WTC11 (cell line): ENCODE measurements around the gene TMEM143. TPM values are rescaled to one million over a fixed set of nuclear protein-coding genes. Genes with fewer than 3 reads are reported as not detected.

ENCODE experiments used
- ATAC-seq: fragments of 200-7000 bp; cut with Tn5 transposase; 2 replicates; pipeline ENCODE4 v1.10.0; 2021; ENCODE audit warnings: mild to moderate bottlenecking, moderate library complexity
- CTCF ChIA-PET: fragments of 300-600 bp; sonication (Branson Sonifier 250); formaldehyde crosslinking; loops from one replicate; lab custom pipeline; 2021; ENCODE audit warnings: antibody characterized with exemption; lab: Charles Lee
- POLR2A ChIA-PET: fragments of 350-600 bp; sonication (Branson Sonifier 250); formaldehyde crosslinking; loops from one replicate; lab custom pipeline; 2021; ENCODE audit warnings: antibody characterized with exemption; lab: Charles Lee
- DNase-seq: peaks from one replicate; pipeline ENCODE4 v3.0.0; 2021; ENCODE audit warnings: low spot score
- H3K27ac Mint-ChIP-seq: 2 replicates; pipeline ENCODE4 v1.8.0; 2021; ENCODE audit warnings: mixed read lengths
- H3K27me3 Mint-ChIP-seq: 2 replicates; pipeline ENCODE4 v1.8.0; 2021; ENCODE audit warnings: low read depth, mild to moderate bottlenecking, moderate library complexity, mixed read lengths
- H3K36me3 Mint-ChIP-seq: 2 replicates; pipeline ENCODE4 v1.8.0; 2021; ENCODE audit warnings: mixed read lengths
- H3K4me1 Mint-ChIP-seq: 2 replicates; pipeline ENCODE4 v1.8.0; 2022; ENCODE audit warnings: mixed read lengths
- H3K4me3 Mint-ChIP-seq: 2 replicates; pipeline ENCODE4 v1.8.0; 2021; ENCODE audit warnings: mild to moderate bottlenecking, moderate library complexity, mixed read lengths
- H3K9me3 Mint-ChIP-seq: 2 replicates; pipeline ENCODE4 v1.8.0; 2021; ENCODE audit warnings: mixed read lengths
- FOXJ3 ChIP-seq: sonication (generic); formaldehyde crosslinking; IDR thresholded peaks from 2 replicates; pipeline ENCODE4 v1.9.0; 2021; ENCODE audit warnings: missing genetic modification reagents, mild to moderate bottlenecking, borderline replicate concordance
- HMGA2 ChIP-seq: fragments of 250-450 bp; sonication (Bioruptor Pico); IDR thresholded peaks from 2 replicates; pipeline ENCODE4 v1.4.0; 2021; ENCODE audit warnings: mild to moderate bottlenecking, moderate library complexity
- IRF2 ChIP-seq: sonication (generic); formaldehyde crosslinking; IDR thresholded peaks from 2 replicates; pipeline ENCODE4 v1.8.0; 2022; ENCODE audit warnings: low read depth, missing genetic modification reagents, borderline replicate concordance
- NFE2L1 ChIP-seq: sonication (generic); formaldehyde crosslinking; IDR thresholded peaks from 2 replicates; pipeline ENCODE4 v1.8.1; 2023; ENCODE audit warnings: missing genetic modification reagents
- NFYB ChIP-seq: sonication (generic); formaldehyde crosslinking; conservative IDR thresholded peaks from 2 replicates; pipeline ENCODE4 v1.8.0; 2022; ENCODE audit warnings: low read depth, missing genetic modification reagents
- RORB ChIP-seq: fragments of 250-450 bp; sonication (Bioruptor Pico); IDR thresholded peaks from 2 replicates; pipeline ENCODE4 v1.9.0; 2021; ENCODE audit warnings: mild to moderate bottlenecking
- SOX15 ChIP-seq: fragments of 250-450 bp; sonication (Bioruptor Pico); IDR thresholded peaks from 2 replicates; pipeline ENCODE4 v1.9.0; 2021; ENCODE audit warnings: mild to moderate bottlenecking
- TCF7 ChIP-seq: sonication (generic); formaldehyde crosslinking; IDR thresholded peaks from 2 replicates; pipeline ENCODE4 v1.8.0; 2022; ENCODE audit warnings: mild to moderate bottlenecking, low read depth, missing genetic modification reagents, moderate library complexity
- ZNF232 ChIP-seq: sonication (generic); formaldehyde crosslinking; IDR thresholded peaks from 2 replicates; pipeline ENCODE4 v1.8.0; 2022; ENCODE audit warnings: mild to moderate bottlenecking, missing genetic modification reagents
- ZNF317 ChIP-seq: sonication (generic); formaldehyde crosslinking; IDR thresholded peaks from 2 replicates; pipeline ENCODE4 v1.8.1; 2023; ENCODE audit warnings: low read depth, mild to moderate bottlenecking, moderate library complexity, missing genetic modification reagents, borderline replicate concordance
- total RNA-seq: library from RNA; stranded (reverse); gene quantifications from 3 replicates; pipeline ENCODE4 v1.2.3, GENCODE V29; 2021
- TF ChIP-seq, protein P1 (sequence below): fragments of 250-450 bp; sonication (Bioruptor Pico); IDR thresholded peaks from 2 replicates; pipeline ENCODE4 v2.1.2; 2022; ENCODE audit warnings: mild to moderate bottlenecking, moderate library complexity
- TF ChIP-seq, protein P2 (sequence below): fragments of 250-450 bp; sonication (Bioruptor Pico); IDR thresholded peaks from 2 replicates; pipeline ENCODE4 v1.9.0; 2021; ENCODE audit warnings: mild to moderate bottlenecking
- TF ChIP-seq, protein P3 (sequence below): sonication (generic); formaldehyde crosslinking; IDR thresholded peaks from 2 replicates; pipeline ENCODE4 v1.8.1; 2022; ENCODE audit warnings: mild to moderate bottlenecking, moderate library complexity, missing genetic modification reagents
- TF ChIP-seq, protein P4 (sequence below): sonication (generic); formaldehyde crosslinking; IDR thresholded peaks from 2 replicates; pipeline ENCODE4 v1.8.0; 2022; ENCODE audit warnings: missing genetic modification reagents
- TF ChIP-seq, protein P5 (sequence below): sonication (generic); formaldehyde crosslinking; IDR thresholded peaks from 2 replicates; pipeline ENCODE4 v1.8.1; 2023; ENCODE audit warnings: mild to moderate bottlenecking, missing genetic modification reagents
- TF ChIP-seq, protein P6 (sequence below): sonication (generic); formaldehyde crosslinking; IDR thresholded peaks from 2 replicates; pipeline ENCODE4 v1.8.0; 2022; ENCODE audit warnings: mild to moderate bottlenecking, missing genetic modification reagents

The TMEM143 gene
- total RNA-seq, 1 experiment from 2014 or later = 20.2 TPM

DNA sequence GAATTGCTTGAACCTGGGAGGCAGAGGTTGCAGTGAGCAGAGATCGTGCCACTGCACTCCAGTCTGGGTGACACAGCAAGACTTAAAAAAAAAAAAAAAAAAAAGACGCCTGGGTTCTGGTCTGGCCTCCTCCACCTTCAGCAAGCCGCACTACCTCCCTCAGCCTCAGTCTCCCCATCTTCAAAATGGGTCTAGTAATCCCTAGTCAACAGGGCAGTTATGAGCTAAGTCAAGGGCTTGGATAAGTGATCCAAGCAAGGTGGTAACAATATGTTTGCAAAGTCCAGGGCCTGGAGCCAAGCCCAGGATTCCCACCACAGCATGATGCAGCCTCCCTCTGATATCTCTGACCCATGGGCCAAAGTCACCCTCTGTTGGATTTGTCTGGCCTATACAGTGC is 23.2 kb upstream of the TMEM143 start:
- POLR2A ChIA-PET = no interaction called here
- Mint-ChIP-seq H3K4me3 (no peak overlapping the region), H3K27ac (no peak overlapping the region)

DNA sequence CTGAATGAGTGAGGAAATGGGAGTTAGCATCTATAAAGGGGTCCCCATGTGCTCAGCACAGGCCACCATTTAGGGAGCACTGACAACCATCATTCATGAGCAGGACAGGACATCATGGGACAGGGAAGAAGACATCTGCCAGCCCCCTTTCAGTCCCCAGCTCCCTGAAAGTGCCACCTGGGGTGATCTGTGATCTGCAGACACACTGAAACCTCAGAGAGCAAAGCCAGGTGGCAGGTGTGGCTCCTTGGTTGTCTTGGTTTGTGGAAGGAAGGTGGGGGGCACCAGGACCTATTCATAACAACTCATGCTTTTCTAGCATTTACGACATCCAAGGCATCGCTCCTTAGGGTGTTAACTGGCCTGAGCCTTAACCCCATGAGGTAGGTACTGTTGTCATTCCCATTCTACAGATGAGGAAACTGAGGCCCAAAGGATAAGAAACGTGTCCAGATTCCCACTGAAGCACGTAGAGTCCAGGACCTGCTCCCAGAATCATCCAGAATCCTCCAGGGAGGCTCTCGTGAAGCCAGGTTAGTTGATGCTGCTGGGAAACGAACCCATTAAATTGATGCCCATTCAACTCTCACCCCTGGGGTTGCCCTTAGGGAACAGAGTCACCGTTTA is 21.8 kb upstream of the TMEM143 start:
- no peak for TF ChIP-seq HMGA2 (CRISPR knock-in tag)
- TF ChIP-seq, protein P1, sequence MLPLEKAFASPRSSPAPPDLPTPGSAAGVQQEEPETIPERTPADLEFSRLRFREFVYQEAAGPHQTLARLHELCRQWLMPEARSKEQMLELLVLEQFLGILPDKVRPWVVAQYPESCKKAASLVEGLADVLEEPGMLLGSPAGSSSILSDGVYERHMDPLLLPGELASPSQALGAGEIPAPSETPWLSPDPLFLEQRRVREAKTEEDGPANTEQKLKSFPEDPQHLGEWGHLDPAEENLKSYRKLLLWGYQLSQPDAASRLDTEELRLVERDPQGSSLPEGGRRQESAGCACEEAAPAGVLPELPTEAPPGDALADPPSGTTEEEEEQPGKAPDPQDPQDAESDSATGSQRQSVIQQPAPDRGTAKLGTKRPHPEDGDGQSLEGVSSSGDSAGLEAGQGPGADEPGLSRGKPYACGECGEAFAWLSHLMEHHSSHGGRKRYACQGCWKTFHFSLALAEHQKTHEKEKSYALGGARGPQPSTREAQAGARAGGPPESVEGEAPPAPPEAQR = no peak
- TF ChIP-seq, protein P2, sequence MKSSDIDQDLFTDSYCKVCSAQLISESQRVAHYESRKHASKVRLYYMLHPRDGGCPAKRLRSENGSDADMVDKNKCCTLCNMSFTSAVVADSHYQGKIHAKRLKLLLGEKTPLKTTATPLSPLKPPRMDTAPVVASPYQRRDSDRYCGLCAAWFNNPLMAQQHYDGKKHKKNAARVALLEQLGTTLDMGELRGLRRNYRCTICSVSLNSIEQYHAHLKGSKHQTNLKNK (CRISPR knock-in tag) = no peak
- no peak for TF ChIP-seq RORB
- no peak for TF ChIP-seq IRF2 (CRISPR knock-in tag)
- TF ChIP-seq, protein P3, sequence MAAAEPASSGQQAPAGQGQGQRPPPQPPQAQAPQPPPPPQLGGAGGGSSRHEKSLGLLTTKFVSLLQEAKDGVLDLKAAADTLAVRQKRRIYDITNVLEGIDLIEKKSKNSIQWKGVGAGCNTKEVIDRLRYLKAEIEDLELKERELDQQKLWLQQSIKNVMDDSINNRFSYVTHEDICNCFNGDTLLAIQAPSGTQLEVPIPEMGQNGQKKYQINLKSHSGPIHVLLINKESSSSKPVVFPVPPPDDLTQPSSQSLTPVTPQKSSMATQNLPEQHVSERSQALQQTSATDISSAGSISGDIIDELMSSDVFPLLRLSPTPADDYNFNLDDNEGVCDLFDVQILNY (CRISPR knock-in tag) = no peak
- TF ChIP-seq, protein P4, sequence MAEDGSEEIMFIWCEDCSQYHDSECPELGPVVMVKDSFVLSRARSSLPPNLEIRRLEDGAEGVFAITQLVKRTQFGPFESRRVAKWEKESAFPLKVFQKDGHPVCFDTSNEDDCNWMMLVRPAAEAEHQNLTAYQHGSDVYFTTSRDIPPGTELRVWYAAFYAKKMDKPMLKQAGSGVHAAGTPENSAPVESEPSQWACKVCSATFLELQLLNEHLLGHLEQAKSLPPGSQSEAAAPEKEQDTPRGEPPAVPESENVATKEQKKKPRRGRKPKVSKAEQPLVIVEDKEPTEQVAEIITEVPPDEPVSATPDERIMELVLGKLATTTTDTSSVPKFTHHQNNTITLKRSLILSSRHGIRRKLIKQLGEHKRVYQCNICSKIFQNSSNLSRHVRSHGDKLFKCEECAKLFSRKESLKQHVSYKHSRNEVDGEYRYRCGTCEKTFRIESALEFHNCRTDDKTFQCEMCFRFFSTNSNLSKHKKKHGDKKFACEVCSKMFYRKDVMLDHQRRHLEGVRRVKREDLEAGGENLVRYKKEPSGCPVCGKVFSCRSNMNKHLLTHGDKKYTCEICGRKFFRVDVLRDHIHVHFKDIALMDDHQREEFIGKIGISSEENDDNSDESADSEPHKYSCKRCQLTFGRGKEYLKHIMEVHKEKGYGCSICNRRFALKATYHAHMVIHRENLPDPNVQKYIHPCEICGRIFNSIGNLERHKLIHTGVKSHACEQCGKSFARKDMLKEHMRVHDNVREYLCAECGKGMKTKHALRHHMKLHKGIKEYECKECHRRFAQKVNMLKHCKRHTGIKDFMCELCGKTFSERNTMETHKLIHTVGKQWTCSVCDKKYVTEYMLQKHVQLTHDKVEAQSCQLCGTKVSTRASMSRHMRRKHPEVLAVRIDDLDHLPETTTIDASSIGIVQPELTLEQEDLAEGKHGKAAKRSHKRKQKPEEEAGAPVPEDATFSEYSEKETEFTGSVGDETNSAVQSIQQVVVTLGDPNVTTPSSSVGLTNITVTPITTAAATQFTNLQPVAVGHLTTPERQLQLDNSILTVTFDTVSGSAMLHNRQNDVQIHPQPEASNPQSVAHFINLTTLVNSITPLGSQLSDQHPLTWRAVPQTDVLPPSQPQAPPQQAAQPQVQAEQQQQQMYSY (CRISPR knock-in tag) = no peak
- TF ChIP-seq SOX15 (CRISPR knock-in tag) = no peak
- TF ChIP-seq, protein P5, sequence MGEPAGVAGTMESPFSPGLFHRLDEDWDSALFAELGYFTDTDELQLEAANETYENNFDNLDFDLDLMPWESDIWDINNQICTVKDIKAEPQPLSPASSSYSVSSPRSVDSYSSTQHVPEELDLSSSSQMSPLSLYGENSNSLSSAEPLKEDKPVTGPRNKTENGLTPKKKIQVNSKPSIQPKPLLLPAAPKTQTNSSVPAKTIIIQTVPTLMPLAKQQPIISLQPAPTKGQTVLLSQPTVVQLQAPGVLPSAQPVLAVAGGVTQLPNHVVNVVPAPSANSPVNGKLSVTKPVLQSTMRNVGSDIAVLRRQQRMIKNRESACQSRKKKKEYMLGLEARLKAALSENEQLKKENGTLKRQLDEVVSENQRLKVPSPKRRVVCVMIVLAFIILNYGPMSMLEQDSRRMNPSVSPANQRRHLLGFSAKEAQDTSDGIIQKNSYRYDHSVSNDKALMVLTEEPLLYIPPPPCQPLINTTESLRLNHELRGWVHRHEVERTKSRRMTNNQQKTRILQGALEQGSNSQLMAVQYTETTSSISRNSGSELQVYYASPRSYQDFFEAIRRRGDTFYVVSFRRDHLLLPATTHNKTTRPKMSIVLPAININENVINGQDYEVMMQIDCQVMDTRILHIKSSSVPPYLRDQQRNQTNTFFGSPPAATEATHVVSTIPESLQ (CRISPR knock-in tag) = no peak
- TF ChIP-seq, protein P6, sequence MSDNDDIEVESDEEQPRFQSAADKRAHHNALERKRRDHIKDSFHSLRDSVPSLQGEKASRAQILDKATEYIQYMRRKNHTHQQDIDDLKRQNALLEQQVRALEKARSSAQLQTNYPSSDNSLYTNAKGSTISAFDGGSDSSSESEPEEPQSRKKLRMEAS (CRISPR knock-in tag) = no peak
- TF ChIP-seq ZNF232 = no peak
- no peak for TF ChIP-seq NFE2L1 (CRISPR knock-in tag)
- TF ChIP-seq TCF7 (CRISPR knock-in tag) = no peak
- TF ChIP-seq FOXJ3 (CRISPR knock-in tag) = no peak
- ATAC-seq (no peak), DNase-seq (no peak)
- no peaks in the 10 kb centered on the region for H3K9me3 Mint-ChIP-seq
- ChIA-PET POLR2A (no interaction called here), CTCF (no interaction called here)
- no peak overlapping the region for H3K4me3 Mint-ChIP-seq
- peaks cover 2% of the 10 kb centered on the region; the same call in 1 of the 2 replicates for H3K4me1 Mint-ChIP-seq
- H3K27me3 Mint-ChIP-seq = no peaks in the 10 kb centered on the region
- peaks cover 56% of the 10 kb centered on the region for H3K36me3 Mint-ChIP-seq
- no peak overlapping the region for H3K27ac Mint-ChIP-seq

More for the DNA sequence above, 23.2 kb upstream of the TMEM143 start:
- CTCF ChIA-PET = interaction anchor here (0.7 kb wide), 1 partner anchor 722 kb away, joined by 3 read pairs; no protein-coding TSS in a partner anchor
- TF ChIP-seq ZNF317 (CRISPR knock-in tag) (no peak), NFYB (CRISPR knock-in tag) (no peak), RORB (no peak)
- TF ChIP-seq, all 79 proteins: peak for 0
- H3K36me3 Mint-ChIP-seq = peaks cover 49% of the 10 kb centered on the region
- no peak for ATAC-seq
- peaks cover 6% of the 10 kb centered on the region for H3K4me1 Mint-ChIP-seq
- H3K27me3 Mint-ChIP-seq = peaks cover 3% of the 10 kb centered on the region; the same call in 1 of the 2 replicates
- no peak for DNase-seq
- H3K9me3 Mint-ChIP-seq = no peaks in the 10 kb centered on the region
